NCI-H1694 (cell line): Measurements from ENCODE around the gene IER3IP1.
A peak's percentile ranks its signal among the peaks of the same experiment; 100 is the strongest.
"Not testable (repeated sequence)": the region's sequence is repeated elsewhere in the genome, so short reads cannot be mapped to it uniquely, and the experiment has no call there.

ENCODE experiments used
- DNase-seq: peaks from one replicate; lab custom pipeline; 2025; lab: John Stamatoyannopoulos, UW

The IER3IP1 gene

DNA sequence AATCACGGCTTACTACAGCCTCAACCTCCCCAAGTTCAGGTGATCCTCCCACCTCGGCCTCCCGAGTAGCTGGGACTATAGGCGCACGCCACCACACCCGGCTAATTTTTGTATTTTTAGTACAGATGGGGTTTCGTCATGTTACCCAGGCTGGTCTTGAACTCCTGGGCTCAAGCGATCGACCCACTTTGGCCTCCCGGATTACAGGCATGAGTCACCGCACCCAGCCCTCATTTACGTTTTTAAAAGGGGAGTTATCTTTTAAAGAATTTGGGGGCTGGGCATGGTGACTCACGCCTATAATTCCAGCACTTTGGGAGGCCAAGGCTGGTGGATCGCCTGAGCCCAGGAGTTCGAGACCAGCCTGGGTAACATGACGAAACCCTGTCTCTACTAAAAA lies 17.8 kb downstream of the IER3IP1 start:
- DNase-seq: not testable (repeated sequence)

DNA sequence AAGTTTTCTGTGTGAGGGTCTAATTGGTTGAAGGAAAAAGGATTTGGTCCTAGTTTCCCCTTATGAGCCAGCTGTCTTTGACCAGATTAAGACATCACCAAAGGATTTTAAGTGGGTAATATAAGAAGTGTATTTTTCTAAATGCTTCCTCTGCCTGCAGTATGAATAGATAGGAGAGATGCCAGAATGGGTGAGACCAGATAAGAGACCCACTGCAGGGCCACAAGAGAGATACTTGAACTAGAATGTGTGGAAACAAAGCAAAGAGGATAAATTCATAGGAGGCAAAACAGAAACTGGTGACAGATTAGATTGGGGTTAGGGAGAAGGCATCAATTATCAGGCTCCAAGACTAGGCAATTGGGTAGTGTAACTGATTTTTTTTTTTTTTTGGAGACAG lies 24.7 kb downstream of the IER3IP1 start:
- no peak for DNase-seq

- peak; percentile 1 for DNase-seq
These were observed 25.3 kb downstream of the IER3IP1 start for GRCh38 chr18:47150824-47151366.

DNA sequence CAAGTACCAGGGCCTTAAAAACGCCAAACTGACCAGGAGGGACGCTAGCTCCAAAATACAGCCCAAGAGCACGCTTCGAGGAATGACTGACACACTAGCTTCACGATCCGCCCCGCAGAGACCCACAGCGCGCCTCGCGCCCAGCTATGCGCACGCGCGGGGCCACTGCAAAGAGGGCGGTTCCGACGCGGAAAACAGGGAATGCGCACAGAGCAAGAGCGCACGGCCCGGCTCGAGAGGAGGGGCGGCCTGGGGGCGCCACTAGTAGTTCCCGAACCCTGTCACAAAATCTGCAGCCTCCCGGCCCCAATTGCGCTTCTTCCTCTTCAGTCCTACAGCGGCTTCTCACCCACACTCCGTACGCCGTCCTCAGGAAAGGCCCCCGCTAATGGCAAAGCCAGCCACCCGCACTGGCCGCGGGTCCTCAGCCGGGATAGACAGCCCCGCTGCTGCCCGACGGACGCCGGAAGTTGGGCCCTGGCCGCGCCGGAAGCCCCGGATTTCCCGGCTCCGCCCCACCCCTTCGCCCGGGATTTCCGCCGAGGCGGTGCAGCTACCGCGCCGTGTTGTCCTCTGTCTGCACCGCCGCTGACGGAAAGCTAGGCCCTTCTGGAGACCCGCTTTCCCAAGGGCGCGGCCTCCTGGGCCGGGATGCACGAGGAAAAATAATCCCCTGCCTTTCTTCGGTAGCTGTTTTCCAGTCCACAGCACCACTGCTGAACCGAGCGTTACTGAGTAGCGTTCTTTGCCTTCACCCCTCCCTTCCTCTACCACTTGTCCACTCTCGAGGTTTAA lies 25.9 kb downstream of the IER3IP1 start, which contains the start of gene HDHD2:
Gene HDHD2, minus strand, starts transcription at position 472 of the 795 bp plus-strand sequence. CDS start 14,061 bp downstream, outside the sequence.
- DNase-seq: peak; percentile 58

DNA sequence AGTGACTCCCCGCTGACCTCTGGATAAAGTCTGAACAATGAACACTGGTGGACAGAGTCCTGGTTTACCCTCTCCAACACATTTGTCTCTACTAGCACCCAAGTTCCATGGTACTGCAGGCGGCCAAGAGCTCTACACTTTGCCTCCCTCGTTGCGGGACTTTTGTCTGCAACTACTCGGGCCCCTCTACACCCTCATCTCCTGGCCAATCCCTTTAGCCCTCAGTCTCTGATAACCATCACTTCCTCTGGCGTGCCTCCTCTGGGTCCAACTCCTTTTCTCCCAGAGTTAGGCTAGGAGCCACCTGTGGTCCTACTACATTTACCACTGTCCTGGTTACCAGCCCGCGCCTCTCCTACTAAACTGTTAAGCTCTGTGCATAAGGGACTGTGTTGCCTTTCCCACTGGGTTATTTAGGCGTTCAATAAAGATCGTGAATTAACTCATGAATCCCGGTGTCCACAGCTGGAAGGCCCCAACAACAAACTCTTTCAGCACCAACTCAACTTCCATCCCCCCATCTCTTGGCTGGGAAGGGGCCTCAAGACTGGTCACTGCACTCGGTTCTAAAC lies 26.6 kb downstream of the IER3IP1 start:
- DNase-seq: no peak

- DNase-seq: no peak
These were observed 30.0 kb downstream of the IER3IP1 start for GRCh38 chr18:47146206-47146605.

DNA sequence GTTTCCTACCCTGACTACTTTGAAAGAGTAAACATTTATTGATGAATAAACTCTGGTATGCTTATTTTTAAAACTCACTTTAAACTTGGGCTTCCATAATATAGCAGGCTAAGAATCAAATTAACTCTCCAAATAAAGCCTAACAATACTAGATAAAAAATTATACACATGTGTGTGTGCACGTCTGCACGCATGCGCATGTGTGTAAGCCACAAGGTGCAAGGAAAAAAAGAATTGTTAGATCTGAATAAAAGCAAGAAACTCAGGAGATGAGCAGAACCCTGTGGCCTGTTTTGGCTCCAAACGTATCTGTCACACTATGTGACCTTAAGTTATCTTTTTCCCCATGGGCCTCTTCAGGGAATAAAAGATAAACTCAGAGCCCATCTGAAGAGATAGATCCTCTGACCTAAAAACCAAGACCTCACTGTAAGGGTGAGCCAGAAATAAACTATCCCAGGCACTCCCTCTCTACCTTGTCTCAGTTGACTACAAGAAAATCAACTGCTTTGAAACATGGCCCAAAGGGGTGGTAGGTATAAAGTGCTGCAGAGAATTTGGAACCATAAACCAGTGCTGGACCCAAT lies 32.2 kb downstream of the IER3IP1 start:
- no peak for DNase-seq

DNA sequence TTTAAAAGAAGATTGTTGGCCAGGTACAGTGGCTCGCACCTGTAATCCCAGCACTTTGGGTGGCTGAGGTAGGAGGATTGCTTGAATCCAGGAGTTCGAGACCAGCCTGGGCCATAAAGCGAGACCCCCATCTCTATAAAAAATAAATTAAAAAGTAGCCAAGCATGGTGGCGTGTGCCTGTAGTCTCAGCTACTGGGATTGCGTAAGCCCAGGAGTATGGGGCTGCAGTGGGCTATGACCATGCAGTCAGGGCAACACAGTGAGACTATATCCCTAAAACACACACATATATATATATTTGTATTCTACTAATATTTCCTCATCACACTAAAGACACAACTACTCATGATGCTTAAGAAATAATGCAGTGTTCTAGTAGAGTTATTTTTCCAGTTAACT lies 33.0 kb downstream of the IER3IP1 start:
- no peak for DNase-seq

DNA sequence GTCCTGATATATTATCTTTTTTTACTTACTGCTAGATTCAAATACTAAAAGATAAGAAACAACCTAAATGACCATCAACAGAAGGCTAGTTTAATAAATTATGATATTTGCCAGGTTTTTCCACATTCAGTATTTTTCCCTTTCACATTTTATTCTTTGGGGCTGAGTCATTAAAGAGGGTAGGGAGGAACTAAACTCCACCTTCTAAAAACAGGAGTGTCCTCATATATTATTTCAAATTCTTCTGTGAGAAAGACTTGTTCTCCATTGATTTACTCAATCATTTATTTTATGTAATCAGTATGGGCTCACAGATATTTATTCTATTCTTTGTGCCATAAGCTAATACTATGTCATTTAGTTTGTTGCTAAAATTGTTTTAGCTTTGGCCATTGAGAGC lies 34.9 kb downstream of the IER3IP1 start:
- no peak for DNase-seq

DNA sequence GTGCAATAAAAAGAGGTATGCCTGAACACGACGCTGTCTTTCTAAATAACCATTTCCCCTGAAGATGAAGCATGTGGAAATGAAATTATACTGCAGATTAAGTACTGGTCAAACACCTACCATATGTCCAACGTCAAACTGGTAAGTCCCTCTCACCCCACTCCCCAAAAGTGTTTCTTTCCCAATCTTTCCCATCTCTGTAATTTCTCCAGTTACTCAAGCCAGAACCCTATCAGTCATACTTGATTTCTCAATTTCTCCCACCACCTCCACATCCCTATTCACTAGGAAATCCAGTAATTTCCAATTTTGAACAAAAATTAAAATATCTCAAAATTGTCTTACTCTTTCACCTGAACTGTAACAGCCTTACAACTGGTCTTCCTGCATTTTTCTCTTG lies 55.0 kb downstream of the IER3IP1 start:
- no peak for DNase-seq

DNA sequence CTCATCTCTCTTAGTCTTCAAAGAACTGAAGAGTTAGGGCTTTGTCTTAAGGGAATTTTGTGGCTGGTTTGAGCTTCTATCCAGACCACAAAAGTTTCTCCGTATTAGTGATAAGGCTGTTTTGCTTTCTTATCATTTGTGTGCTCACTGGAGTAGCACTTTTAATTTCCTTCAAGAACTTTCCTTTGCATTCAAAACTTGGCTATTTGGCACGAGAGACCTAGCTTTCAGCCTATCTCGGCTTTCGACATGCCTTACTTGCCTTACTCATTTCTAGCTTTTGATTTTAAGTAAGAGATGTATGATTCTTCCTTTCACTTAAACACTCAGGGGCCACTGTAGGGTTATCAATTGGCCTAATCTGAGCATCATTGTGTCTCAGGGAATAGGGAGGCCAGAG lies 55.7 kb downstream of the IER3IP1 start:
- no peak for DNase-seq

- no peak for DNase-seq
These were observed 57.2 kb downstream of the IER3IP1 start for GRCh38 chr18:47118981-47119380.

DNA sequence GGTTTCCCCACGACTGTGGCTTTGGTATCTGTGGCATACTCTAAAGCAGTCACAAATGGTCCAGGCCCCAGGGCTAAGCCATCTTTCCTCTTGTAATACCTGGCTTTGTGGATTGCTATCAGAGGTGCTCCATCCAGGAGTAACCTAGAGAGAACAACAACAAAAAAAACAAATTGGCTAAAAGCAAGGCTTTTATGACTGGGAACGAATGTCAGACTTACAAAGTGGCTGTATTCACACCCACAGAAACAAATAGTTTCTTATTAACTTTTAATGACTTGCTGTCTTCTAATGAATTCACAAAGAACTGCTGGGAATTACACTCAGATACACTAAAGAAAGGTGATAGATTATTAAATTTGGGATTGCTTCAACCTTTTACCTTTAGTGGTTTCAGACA lies 61.0 kb downstream of the IER3IP1 start:
- no peak for DNase-seq

- DNase-seq: no peak
These were observed 62.2 kb downstream of the IER3IP1 start for GRCh38 chr18:47113796-47114540.

- no peak for DNase-seq
These were observed 65.5 kb downstream of the IER3IP1 start for GRCh38 chr18:47110492-47111274.

- no peak for DNase-seq
These were observed 66.4 kb downstream of the IER3IP1 start for GRCh38 chr18:47109720-47110119.

DNA sequence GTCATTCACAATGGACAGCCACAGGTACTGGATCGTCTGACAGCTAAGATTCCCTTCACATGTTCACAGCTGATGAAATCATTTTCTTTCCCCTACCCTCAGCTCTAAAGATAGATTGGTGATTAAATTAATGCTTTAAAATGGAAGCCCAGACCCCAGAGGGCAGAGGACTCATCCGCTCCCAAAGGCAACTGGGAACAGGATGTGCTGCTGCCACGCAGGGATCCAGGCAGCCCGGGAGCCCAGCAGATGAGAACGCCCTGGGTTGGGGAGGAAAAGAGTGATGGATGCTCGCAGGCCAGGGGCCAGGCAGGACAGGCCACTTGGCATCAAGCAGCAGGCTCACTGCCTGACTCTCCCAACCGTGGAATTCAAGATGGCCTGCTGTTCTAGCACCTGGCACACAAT lies 67.2 kb downstream of the IER3IP1 start:
- no peak for DNase-seq

DNA sequence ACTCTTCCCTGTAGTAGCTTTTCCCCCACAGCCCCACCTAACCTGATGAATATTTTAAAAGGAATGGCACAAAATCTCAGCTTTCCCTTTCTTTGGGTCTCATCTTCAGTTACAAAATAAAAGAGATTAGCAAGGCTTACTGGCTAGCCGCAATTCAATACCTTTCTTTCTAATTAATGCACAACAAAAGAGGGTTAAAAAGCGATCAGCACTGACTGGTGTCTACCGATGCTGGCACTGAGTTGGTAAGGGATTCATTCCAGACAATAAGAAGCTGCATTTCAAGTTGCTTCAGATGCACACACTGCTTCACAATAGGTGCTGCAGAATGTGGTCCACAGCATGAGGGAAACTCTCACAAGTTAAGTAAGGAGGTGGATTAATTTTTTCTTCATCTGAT lies 67.8 kb downstream of the IER3IP1 start:
- DNase-seq: no peak
